GM21360 (cell line): Measurements from ENCODE around the gene PSMA3.
"Not testable (repeated sequence)": the region's sequence is repeated elsewhere in the genome, so short reads cannot be mapped to it uniquely, and the experiment has no call there.

Experiments used
- ATAC-seq: cut with Tn5 transposase; IDR thresholded peaks from one replicate; pipeline ENCODE4 v1.9.1; 2021; ENCODE audit warnings: mild to moderate bottlenecking, moderate library complexity; ENCODE audit not compliant: unreplicated experiment

The PSMA3 gene

GRCh38 chr14:58244556-58245387 is at the start of gene PSMA3:
PSMA3 (plus strand) TSS chr14:58244843; CDS start chr14:58244921, 78 bp downstream.
- peak; percentile 90 for ATAC-seq

- ATAC-seq: no peak
These were observed 48.4 kb upstream of the PSMA3 start for GRCh38 chr14:58196198-58196597.

- ATAC-seq: no peak
These were observed 46.6 kb upstream of the PSMA3 start for GRCh38 chr14:58198086-58198485.

GRCh38 chr14:58199726-58200479 is 44.7 kb upstream of the PSMA3 start, which contains the start of gene ACTR10:
ACTR10 (plus strand) TSS chr14:58200149; CDS start chr14:58200218, 69 bp downstream.
- peak; percentile 96 for ATAC-seq

GRCh38 chr14:58200480-58200841 is 44.2 kb upstream of the PSMA3 start:
- peak; percentile 8 for ATAC-seq

GRCh38 chr14:58200846-58201245 is 43.8 kb upstream of the PSMA3 start:
- no peak for ATAC-seq

GRCh38 chr14:58213176-58213575 is 31.5 kb upstream of the PSMA3 start:
- no peak for ATAC-seq

- ATAC-seq: no peak
These were observed 29.3 kb upstream of the PSMA3 start for GRCh38 chr14:58215191-58215914.

- ATAC-seq: no peak
These were observed 28.1 kb upstream of the PSMA3 start for GRCh38 chr14:58216544-58216943.

- no peak for ATAC-seq
These were observed 17.4 kb upstream of the PSMA3 start for GRCh38 chr14:58227096-58227819.

GRCh38 chr14:58238252-58239243 is 6.1 kb upstream of the PSMA3 start:
- ATAC-seq: no peak

GRCh38 chr14:58239244-58240195 is 5.1 kb upstream of the PSMA3 start:
- ATAC-seq: no peak

- ATAC-seq: peak; percentile 30
These were observed 670 bp upstream of the PSMA3 start for GRCh38 chr14:58243790-58244555.

- no peak for ATAC-seq
These were observed 919 bp downstream of the PSMA3 start for GRCh38 chr14:58245562-58245961.

- no peak for ATAC-seq
These were observed 5.0 kb downstream of the PSMA3 start for GRCh38 chr14:58249611-58250010.

- ATAC-seq: no peak
These were observed 13.5 kb downstream of the PSMA3 start for GRCh38 chr14:58258156-58258555.

- ATAC-seq: not testable (repeated sequence)
These were observed 17.4 kb downstream of the PSMA3 start for GRCh38 chr14:58262005-58262404.

GRCh38 chr14:58265401-58265800 is 20.8 kb downstream of the PSMA3 start:
- no peak for ATAC-seq
